HG03103 (cell line): Measurements from ENCODE around the gene NACC1.

Experiments
- ATAC-seq: cut with Tn5 transposase; IDR thresholded peaks from one replicate; pipeline ENCODE4 v1.9.1; 2021; ENCODE audit warnings: low read depth; ENCODE audit not compliant: unreplicated experiment

NACC1 gene

GRCh38 chr19:13099073-13099999, 18.7 kb upstream of the NACC1 start:
- no peak for ATAC-seq

DNA sequence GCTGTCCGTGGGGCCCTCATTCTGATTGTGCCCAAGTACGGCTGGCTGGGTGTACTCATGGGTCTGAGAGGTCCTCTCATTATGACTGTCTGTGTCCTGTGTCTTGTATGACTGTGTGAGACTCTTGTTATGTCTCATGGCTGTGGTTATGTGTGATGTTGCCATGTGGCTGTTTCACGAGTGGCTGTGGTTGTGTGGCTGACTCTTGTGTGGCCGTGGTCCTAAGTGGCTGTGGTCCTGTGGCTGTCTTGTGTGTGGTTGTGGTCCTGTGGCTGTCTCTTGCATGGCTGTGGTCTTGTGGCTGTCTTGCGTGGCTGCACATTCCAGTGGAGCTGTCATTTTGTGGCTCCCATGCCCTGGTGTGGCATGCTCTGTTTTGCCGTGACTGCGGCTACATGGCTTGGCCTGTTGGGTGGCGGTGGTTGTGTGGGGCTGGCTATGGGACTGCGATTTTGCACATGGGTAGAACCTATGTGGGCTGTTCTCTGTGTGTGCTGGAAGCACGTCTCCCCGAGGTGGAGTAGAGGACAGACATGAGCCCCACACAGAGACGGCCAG, 18.0 kb upstream of the NACC1 start:
- no peak for ATAC-seq

DNA sequence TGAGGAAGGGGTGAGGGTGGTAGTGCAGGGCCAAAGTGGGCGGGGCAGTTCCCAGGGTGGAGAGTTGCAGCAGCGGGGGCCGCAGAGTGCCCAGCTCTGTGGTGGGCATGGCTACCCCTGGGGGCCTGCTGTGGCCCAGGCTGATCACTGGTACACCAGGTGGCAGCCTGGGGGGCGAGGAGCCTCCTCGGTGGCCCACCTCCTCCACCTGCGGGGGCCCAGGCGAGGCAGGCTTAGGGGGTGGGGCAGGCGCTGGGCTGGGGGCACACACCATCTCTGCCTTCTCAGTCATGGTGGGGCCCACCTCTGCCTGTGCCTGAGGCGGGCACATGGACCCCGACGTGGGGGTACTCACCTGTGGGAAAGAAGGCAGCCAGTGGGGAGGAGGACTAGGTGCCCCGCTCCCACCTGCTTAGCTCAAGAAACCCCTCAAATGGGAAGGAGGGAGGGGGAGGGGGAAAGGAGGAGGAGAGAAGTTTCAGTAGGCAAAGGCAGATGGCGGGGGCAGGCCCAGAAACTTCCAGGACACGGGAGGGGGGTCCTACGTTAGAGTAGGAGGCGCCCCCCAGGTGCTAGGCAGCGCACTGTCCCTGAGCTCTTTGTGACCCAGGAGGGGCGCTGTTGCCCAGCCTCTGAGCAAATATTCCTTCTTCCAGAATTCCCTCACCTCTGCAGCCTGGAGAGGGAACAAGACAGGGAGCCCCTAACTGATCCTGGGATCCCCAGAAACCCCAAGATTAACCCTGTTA, 17.0 kb upstream of the NACC1 start:
- ATAC-seq, result no peak

DNA sequence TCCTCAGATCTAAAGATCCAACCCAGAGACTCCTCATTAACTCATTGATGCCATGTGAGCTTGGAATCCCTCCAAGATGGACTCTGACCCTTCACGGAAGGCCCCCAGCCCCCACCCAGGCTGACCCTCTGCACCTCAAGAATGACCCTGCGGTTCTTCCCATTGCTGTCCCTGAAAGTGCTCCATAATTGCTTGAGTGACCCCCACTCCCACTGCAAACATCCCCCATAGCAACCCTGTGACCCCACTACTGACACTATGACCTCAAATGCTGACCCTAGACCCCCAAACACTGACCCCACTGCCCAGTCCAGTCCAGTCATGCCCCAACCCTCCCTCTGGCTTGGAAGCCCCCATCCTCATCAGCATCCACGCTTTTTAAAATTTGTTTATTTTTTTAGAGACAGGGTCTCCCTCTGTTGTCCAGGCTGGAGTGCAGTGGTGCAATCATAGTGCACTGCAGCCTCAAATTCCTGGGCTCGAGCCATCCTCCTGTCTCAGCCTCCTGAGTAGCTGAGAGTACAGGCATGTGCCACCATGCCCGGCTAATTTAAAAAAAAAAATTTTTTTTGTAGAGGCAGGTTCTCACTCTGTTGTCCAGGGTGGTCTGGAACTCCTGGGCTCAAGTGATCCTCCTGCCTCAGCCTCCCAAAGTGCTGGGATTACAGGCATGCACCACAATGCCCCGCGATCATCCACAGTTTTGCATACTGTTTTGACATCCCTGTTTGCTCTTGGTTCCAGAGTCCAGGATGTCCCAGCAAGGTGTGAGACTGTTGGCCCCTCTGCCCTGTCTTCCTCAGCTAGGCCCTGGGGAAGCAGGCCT, 16.3 kb upstream of the NACC1 start:
- ATAC-seq, result no peak

DNA sequence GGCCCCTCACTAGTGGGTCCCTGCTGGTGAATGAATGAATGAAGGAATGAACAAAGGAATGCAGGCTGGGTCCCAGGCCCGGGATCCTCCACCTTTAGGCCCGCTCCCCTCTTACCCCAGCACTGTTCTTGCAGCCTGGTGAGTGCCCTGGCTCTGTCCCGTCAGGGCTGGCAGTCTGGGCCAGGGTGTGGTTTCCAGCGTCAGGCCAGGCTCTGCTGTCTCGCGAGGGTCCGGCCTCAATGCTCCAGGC, 15.7 kb upstream of the NACC1 start:
- no peak for ATAC-seq

DNA sequence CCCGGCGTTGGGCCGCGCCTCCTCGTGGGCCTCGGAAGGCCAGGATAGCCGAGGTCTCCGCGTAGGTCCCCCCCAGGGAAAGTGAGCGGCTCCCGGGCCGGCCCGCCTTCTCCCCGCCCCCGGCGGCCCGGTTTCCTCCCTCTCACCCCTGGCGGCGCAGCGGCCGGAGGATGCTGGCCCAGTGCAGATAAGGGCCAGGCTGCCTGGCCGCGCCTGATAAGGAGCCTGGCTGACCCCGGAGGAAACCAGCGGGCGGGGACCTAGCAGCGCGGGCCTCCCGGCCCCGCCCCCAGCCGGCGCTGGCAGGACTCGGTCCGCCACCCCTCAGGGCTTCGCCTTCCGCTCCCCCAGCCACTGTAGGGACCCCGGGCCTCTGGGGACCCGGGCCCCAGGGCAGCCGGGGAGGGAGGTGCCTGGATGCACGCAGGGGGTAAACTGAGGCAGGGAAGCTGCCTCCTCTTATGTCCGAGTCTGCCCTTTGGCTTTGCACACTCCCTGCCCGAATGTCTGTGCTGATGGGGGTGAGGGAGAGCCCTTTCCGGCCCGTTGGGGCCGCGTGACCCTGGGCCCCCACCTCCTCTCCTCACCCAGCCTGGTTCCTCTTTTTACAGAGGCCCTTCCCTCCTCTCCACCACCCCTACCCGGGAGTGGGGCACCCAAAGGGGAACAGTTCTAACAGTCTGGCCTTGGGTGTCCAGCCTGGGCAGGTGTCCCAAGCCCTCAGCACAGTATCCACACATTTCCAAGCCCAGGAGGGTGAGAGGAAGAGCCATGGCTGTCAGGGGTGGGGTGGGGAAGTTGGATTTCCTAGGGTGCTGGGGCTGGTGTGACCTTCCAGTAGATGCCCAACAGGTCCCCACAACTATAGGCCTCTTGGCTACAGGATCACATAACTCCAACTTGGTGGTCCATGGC, 15.1 kb upstream of the NACC1 start, which contains the start of gene LYL1:
LYL1 (minus strand) TSS at position 193 of the 915 bp plus-strand sequence. CDS start 1,687 bp downstream, outside the sequence.
- no peak for ATAC-seq

DNA sequence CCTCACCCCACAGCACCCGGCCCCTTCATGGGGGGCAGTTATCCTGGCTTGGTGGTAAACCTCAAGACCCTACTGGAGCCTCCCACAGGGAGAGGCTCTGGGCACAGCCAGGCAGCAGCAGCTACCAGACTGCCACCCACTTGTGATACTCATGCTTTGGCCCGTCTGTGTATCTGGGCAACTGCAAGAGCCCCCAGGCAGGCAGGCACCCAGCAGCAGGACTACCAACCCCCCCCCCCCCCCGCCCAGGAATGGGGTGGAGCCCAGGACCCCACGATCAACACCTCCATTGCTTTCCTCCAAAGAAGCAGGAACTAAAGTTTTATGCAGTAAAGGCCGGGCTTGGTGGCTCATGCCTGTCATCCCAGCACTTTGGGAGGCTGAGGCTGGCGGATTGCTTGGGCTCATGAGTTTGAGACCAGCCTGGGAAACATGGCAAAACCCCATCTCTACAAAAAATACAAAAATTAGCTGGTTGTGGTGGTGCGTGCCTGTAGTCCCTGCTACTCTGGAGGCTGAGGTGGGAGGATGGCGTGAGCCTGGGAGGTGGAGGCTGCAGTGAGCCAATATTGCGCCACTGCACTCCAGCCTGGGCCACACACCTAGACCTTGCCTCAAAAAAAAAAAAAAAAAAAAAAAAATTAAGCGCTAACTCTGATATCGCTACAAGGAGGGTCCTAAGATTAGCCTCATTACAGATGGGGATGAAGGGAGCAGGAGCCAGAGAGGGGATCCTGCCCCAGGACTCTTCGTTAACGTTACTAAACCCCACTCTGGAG, 14.3 kb upstream of the NACC1 start:
- no peak for ATAC-seq

DNA sequence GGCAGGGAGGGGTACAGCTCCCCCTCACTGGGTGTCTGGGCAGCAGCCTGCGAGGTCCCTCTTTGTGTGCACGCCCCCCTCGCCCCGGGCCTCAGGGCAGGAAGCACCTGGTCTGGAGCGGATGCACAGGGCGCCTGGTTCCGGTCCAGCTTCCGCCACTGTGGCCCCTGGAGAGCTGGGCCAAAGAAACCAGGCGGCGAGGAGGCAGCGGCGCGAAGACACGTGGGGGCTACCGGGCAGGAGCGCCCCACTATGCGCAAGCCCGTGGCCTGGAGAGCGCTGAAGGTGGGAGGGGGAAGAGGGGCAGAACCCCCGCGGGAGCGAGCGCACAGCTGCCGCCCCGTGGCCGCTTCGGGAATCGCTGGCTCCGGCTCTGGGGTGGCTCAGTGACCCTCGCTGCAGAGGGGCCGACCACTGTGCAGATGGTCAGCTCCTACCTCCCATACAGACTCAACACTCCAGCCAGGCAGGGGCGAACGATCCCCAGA, 13.7 kb upstream of the NACC1 start:
- no peak for ATAC-seq

DNA sequence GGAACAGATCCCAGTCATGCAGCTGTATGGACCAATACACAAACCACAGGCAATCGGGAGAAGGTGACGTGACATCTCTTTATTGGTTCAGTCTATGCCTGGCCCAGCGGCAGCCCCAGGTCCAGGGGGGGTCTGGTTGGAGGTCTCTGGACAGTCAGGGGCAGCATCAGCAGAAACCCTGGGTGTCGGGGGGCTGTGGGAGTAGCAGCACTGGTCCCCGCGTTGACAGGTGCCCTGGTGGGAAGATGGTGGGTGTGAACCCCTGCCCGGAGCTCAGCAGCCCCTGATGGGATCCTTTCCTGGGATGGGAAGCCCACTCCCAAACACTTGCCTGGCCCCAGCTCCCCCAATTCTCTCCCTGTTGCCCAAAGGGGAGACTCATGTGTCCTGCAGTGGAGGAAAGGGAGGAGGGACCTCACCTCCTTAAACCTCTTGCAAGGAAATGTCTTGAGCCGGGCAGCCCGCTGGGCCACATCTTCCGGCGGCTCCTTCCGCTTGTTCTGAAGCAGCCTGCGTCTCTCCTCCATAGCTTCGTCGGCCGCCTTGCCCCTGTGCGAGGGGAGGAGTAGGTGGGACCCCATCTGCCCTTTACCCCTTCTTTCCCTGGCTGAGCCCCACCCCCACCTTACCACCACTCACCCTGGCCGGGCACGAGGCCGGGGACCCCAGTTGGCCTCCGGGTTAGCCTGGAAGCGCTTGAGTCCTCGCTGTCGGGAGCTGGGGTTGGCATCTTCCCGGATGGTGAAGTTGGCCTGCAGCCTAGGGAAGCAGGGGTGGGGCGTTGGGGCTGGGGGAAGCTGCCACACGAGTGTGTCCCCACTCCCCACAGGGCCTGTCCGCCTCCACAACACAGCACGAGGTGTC, 13.0 kb upstream of the NACC1 start:
- no peak for ATAC-seq

DNA sequence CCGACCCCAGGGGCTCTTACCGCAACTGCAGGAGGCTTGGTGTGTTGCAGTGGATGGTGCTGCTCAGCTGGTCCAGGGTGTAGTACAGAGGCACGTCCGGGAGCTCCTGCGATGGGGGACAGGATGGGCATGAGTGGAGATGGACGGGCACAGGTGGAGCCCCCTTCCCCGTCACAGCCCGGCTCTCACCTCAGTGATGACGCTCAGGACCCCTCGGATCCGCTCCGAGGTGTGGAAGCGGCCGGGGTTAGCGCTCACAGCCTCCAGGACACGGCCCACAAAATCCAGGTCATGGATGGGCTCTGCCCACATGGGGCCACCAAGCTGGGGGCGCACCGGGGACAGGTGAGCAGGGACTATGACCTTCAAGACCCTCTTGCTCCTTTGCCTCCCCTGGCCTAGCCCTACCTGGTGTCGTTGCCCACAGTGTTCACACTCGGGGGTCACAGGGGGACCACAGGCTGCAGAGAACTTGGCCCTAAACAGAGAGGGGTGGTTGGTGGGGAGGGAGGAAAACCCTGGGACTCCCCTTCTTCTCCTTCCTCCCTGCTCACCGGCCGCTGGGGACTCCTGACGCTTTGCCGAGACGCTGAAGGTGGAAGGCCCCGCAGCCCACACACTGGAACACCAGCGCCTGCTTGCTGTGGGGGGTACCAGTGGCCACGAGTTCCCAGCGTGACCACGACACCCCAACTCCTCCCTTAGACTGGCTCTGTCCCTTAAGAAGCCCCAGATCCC, 8.5 kb upstream of the NACC1 start:
- ATAC-seq, result no peak

DNA sequence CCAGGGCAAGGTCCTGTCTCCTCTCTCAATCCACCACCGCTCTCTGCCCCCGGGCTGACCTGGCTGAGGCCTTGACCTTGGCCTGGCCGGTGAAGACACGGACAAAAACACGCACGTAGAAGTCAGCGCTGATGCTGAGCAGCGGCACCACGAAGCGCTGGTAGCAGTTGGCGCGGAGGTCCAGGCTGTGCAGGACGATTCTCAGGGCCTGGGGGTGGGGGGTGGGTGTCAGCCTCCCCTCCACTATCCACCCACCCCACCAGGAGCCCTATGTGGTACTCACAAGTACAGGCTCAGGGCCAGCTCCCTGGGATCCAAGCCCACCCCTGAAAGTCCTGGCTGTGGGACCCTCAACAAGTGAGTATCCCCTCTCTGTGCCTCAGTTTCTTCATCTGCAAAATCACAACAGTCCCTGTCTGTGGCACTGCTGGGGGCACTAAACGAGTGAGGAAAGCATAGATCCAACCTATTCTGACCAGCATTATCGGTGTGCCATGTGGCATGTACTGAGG, 7.9 kb upstream of the NACC1 start:
- no peak for ATAC-seq

GRCh38 chr19:13112555-13112954, 5.5 kb upstream of the NACC1 start:
- ATAC-seq, result no peak

GRCh38 chr19:13115936-13116281, 2.2 kb upstream of the NACC1 start:
- no peak for ATAC-seq

DNA sequence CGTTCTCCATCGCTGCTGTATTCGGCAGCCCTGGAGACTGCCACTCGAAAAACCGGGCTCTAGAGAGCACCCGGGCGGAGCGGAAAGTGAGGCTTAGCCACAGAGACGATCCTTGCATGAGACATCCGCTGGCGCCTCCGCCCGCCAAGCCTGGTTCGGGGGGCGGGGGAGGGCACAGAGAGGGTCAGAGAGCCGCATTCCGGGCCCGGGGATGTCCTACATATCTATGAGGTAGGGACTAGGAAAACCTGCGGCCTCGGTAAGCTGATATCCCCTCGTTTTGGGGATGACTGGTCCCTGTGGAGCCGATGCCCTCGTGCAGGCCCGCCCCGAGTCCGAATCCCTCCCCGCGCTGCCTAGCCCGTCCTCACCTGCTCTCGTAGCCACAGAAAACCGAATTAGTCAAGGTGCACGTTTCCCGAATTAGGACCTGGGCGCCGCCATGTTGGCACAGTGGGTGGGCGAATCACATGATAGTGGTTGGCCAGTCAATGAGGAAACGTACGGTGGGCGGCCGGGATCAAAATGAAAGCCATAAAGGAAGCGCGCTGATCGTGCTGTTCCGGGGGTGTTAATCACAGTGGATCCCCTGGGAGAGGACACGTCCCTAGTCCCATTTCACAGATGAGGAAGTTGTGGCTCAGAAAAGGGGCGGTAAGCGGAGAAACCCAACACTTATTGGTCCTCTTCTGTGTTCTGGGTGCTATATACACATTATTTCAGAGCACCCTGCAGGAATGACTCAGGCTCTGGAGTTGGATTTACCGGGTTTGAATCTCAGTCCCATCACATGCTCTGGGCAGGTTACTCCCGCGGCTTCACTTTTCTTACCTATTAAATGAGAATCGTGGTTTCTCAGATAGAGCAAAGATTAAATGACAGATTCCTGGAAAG, 1.5 kb upstream of the NACC1 start, which contains the start of gene TRMT1:
TRMT1 (minus strand) TSS at position 459 of the 894 bp plus-strand sequence; CDS start at position 118, 341 bp downstream.
- ATAC-seq, result no peak

DNA sequence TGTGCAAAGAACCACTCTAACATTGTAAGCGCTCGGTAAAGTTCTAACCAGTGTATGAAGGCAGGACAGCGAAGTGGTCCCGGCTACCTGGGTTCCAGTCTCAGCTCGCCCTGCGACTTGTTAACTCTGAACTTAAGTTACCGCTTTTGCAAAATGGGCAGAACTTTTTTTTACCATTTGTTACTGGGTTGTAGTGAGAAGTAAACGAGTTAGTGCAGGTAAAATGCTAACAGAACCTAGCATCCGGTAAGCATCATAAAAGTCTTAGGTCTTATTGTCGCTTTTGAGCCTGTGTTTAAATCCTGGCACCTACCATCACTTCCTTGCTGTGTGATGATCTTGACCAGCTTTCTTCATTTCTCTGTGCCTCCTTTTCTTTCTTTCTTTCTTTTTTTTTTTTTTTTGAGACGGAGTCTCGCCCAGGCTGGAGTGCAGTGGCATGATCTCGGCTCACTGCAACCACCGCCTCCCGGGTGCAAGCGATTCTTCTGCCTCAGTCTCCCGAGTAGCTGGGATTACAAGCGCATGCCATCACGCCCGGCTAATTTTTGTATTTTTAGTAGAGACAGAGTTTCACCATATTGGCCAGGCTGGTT, 790 bp upstream of the NACC1 start:
- ATAC-seq, result no peak
